Hypothalamus (tissue), 51 donors: ENCODE measurements around the gene SLCO6A1.

ENCODE experiments used
- DNase-seq, 51 donors: peaks; one replicate each; lab custom pipeline; 2025; lab: John Stamatoyannopoulos, UW

The SLCO6A1 gene

DNA sequence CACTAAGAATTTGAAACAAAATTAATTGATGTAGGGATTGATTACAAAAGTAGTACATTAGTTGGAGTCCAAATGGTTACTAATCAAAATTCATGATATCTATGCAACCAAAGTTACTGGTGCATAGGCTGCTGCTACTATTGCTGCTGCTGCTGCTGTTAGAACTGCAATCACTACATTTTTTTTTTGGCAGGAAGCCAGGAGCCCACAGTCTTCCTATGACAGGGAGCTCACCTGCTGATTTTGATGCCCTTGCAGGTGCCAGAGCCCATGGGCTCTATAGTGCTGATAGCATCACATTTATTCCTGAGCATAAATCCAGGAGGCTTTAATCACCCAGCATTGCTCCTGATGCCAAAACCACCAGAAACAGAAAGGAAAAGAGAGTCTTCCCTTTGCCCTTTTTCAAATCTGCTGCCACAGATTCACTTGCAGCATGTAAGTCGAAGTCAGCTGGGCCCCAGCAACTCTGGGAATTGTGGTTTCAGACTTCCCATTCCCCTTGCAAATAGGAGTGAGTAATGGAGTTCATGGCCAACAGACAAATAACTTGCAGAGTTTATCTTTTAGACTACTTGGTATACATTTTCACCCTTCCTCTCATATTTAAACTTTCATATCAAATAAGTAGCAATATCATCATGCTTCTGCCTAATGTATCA, 17.6 kb downstream of the SLCO6A1 start:
- DNase-seq = no peak

DNA sequence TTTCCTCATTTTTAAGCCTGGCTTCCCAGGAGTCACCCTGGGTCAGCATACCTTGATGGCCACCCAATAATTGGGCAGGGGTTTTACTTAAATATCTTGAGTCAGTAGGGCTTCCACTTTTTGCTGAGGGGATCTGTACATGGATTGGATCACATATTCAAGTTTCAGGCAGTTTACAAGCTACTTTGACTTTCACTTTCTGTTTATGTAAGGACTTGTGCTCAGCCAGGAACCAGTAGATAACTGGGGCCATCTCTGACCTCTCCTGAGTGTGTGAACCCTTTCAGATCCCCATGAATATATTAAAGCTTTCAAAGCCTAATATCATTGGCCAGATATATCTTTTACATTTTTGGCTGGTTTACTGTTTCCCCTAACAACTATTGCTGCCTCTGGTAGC, 45.1 kb downstream of the SLCO6A1 start:
- no peak for DNase-seq

DNA sequence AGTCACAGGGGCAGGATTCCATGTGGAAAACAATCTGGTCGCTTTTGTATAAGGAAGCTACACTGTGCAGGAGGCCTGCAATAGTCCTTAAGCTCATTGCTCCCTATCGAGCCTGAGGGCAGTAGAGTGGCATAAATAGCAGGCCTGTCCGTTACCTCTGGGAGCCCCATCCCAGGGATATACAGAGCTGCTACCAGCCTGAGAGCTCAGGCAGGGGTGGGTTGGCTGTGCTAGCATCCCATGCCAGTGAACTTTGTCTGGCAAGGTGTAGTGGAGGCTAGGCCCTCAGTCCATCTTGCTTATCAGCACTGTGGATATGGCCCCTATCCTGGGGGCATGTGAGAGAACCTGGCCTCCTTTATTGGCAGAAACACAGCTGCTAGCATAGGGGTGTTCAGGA, 47.7 kb downstream of the SLCO6A1 start:
- DNase-seq = no peak

DNA sequence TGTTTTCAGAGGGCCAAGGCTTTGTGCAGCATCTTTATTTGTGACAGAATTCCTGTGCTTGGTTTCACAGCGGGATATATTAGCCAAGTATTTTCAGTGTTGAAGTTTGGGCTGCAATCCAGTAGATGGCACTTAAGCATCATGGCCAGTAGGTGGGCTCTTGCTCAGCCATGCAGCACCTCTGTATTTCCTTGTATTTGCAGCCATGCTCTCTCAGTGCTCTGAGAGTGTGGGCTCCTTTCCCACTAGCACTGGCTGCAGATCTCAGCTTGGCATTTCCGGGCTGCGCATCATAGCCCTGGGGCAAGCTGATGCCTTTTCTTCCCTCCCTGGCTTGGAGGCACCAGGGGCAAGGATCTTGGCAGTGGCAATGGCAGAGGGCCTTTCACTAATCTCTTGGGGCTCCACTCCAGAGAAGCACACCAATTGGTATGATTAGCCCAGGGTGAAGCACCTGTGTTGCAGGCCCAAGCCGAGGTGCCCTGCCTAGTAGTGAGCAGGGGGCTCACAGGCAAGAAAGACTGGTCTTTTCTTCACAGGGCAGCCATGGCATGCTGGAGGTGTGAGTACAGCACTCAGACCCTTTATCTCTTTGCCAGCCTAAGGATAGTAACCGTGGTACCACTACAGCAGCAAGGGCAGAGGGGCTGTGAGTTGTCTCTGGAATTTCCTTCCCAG, 48.3 kb downstream of the SLCO6A1 start:
- DNase-seq = no peak

DNA sequence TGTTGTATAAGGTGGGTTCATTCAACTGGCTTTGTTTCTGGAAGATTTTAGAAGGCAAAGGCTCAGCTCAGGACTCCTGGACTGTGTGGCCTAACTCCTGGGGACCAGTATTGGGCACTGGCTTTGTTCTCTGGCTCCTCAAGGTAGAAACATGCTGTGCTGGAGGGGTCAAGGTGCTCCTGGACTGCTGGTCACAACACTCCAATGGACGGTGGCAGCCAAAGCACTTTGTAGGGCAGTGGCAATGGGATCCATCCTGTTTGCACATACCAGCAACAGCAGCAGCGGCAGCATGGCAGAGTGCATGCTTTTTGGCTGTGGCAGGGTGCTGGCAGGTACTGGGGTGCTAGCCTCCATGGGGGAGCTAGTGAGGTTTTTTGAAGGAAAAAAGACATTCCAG, 65.3 kb downstream of the SLCO6A1 start:
- no peak for DNase-seq

DNA sequence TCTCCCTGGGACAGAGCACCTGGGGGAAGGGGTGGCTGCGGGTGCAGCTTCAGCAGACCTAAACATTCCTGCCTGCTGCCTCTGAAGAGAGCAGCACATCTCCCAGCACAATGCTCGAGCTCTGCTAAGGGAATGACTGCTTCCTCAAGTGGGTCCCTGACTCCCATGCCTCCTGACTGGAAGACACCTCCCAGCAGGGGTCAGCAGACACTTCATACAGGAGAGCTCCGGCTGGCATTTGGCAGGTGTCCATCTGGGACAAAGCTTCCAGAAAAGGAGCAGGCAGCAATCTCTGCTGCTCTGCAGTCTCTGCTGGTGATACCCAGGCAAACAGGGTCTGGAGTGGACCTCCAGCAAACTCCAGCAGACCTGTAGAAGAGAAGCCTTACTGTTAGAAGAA, 77.2 kb downstream of the SLCO6A1 start:
- DNase-seq = peak in 7 of 51 donors; percentile 0 to 9 (median 3)

DNA sequence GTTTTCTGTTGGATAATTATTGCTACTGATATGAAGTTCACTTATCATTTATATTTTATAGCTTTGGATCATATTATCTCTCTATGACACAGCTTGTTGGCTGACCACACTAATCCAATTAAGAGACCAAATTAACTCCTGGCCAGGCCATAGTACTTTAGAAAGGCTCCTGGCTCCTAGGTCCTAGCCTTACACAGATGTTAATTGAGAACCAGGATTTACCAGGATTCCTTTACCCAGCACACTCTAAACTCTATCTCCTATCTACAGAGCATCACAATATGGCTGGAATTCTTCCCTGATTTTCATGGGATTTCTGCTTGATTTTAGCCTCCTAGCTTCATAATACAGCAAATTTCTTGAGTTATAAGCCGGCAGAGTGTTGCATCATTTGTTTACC, 80.3 kb downstream of the SLCO6A1 start:
- DNase-seq = no peak

DNA sequence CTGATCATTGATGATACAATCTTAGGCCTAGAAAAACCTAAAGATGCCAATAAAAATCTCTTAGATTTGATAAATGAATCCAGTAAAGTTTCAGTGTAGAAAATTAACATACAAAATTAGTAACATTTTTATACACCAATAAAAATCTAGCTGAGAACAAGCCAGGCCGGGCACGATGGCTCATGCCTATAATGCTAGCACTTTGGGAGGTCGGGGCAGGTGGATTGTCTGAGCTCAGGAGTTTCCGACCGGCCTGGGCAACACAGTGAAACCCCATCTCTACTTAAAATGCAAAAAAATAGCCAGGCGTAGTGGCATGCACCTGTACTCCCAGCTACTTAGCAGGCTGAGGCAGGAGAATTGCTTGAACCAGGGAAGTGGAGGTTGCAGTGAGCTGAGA, 84.4 kb downstream of the SLCO6A1 start:
- DNase-seq = no peak

DNA sequence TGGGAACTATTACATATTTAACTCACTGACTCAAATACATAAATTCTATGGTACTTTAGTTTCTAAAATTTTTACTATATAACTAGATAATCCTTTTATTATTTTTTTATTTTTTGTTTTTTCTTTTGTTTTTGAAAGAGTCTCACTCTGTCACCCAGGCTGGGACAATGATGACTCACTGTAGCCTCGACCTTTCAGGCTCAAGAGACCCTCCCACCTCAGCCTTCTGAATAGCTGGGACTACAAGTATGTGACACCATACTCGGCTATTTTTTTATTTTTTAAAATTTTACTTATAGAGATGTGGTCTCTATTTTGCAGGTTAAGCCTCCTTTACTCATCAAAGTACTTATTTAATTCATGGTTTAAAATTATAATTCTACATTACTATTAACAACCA, 110.6 kb downstream of the SLCO6A1 start:
- DNase-seq = no peak

DNA sequence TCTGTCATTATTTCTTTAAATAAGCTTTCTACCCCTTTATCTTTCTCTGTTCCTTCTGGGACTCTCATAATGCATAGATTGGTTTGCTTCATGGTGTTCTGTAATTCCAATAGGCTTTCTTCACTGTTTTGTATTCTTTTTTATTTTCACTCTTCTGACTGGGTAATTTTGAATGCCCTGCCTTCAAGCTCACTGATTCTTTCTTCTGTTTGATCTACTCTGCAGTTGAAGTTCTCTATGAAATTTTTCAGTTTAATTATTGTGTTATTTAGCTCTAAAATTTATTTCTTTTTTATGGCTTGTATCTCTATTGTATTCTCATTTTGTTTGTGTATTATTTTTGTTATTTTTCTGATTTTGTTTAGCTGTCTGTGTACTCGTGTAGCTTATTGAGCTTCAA, 113.4 kb downstream of the SLCO6A1 start:
- DNase-seq = no peak

DNA sequence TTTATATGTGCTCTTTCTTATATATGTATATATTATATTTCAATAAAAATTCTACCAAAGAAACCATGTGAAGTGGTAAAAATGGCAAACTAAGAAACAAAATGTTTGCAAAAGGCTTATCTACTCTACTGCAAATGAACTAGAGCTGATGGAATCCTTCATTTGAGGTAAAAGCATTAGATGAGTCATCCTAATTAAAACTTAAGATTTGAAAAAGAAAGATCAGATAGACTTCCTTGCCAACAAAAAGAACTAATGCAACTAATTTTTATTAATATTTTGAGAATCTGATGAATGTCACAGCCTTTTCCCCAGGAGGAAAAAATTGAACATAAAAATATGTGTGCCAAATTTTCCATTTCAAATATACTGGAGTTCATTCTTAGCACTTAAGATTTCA, 118.6 kb downstream of the SLCO6A1 start:
- DNase-seq = no peak

DNA sequence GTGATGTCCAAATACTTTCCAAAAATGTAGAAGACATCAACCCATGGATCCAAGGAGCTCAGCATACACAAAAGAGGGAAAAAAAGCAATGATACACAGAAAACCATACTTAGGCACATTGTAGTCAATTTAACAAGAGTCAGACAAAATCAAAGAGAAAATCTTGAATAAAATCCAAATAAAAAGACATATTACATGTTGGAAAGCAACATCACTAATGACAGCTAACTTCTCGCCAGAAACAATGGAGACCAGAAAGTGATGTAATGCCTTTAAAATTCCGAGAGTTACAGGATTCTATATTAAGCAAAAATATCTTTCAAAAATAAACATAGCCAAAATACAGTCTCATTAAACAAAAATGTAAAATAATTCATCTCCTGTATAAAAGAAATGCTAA, 122.9 kb downstream of the SLCO6A1 start:
- DNase-seq = no peak

DNA sequence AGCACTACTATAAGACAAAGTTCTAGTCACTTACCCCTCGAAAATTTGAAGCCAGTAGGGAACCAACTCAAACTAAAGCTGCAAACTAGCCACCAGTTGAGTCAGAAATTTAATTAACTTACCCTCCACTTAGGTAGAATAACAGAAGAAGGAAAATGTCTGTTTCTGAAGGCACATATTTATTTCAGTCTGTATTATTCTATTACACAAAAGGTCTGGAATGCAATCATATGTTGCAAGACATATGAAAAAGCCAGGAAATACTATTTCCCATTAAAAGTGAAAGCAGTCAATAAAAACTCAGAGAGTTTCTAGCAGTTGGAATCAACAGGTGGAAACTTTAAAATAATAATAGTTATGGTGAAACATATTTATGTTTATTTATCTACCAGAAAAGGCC, 123.5 kb downstream of the SLCO6A1 start:
- DNase-seq = no peak

DNA sequence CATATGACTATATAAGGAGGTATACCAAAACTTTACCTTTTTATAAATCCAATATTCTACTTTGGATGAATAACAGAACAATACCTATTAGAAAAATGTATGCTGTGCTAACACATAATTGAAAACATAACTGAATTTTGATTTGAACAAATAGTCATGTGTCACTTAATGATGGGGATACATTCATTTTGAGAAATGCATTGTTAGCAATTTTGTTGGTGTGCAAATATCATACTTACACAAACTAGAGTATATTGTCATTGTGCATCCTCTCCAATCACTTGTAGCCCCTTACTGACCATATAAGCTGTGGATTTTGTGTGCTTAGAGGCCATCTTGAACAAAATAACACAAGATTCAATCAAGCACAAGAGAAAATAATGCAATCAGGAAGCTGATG, 130.4 kb downstream of the SLCO6A1 start:
- DNase-seq = no peak

DNA sequence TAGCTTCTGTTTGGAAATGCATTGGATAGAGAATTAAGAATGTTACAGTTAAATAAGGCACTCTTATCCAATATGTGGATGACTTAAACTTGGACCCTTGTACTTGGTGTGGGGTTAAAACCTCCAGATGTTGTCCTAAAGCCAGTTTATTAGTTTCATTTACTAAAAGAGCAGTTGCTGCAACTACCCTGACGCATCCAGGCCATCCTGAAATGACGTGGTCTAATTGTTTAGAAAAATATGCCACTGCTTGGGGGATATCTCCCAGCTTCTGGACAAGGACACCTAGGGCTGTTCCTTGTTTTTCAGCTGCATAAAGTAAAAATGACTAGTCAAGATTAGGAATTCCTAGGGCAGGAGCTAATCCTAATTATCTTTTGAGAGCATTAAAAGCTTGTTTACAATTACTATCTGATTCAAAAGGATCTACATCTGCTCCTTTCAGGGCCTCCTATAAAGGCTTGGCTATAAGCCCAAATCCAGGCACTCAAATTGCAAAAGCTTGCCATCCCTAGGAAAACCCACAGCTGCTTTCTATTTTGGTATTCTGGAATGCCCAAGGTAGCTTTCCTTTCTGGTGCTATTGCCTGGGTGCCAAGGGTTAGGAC, 157.0 kb downstream of the SLCO6A1 start:
- DNase-seq = no peak

DNA sequence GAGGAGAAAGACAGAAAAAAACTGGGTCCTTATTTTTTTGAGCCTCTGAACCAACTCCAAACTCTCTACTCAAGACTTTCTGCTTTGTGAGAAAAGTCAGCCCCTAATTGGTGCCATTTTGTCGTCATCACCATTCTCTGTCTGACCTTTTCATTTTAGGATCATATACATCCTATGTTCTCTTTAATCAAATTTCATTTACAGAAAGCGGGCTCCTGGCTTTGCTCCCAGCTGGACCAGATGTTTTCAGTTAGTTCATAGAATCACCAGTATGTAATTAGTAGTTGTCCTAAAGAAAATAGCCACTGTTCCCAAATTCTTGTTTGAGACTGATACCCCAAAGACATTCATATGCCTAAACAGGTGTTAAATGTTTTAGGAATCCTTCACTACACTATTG, 174.1 kb downstream of the SLCO6A1 start:
- DNase-seq = no peak
